ENCODE measurements around the gene GRAMD1B. TPM values are rescaled to one million over a fixed set of nuclear protein-coding genes. Genes with fewer than 3 reads are reported as not detected.

The GRAMD1B gene
- total RNA-seq, 4 donors from 2014 or later = under 0.01 to 6.5 (median 3.7) TPM

GRCh38 chr11:123575441-123575840 lies 145.4 kb downstream of the GRAMD1B start:
- Histone ChIP-seq H3K4me3 (no peak overlapping the region), H3K4me1 (no peaks in the 10 kb centered on the region), H3K9me3 (no peaks in the 10 kb centered on the region), H3K27me3 (no peaks in the 10 kb centered on the region), H3K36me3 (no peaks in the 10 kb centered on the region), H3K27ac (no peak overlapping the region)
- intact Hi-C loops (cut with DNase I; ENCODE audit: low total_unique reads) = loop anchor here (5.0 kb wide), 1 partner anchor 63 kb away; no protein-coding TSS in a partner anchor
- DNase-seq = no peak
- TF ChIP-seq, protein P1, sequence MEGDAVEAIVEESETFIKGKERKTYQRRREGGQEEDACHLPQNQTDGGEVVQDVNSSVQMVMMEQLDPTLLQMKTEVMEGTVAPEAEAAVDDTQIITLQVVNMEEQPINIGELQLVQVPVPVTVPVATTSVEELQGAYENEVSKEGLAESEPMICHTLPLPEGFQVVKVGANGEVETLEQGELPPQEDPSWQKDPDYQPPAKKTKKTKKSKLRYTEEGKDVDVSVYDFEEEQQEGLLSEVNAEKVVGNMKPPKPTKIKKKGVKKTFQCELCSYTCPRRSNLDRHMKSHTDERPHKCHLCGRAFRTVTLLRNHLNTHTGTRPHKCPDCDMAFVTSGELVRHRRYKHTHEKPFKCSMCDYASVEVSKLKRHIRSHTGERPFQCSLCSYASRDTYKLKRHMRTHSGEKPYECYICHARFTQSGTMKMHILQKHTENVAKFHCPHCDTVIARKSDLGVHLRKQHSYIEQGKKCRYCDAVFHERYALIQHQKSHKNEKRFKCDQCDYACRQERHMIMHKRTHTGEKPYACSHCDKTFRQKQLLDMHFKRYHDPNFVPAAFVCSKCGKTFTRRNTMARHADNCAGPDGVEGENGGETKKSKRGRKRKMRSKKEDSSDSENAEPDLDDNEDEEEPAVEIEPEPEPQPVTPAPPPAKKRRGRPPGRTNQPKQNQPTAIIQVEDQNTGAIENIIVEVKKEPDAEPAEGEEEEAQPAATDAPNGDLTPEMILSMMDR (IDR thresholded peaks at IDR 0.05) = no peak
- no peak for TF ChIP-seq POLR2A (IDR thresholded peaks at IDR 0.05)

- no peak for DNase-seq
- no peaks in the 10 kb centered on the region for H3K4me1 ChIP-seq
- H3K36me3 ChIP-seq = no peaks in the 10 kb centered on the region
- no peaks in the 10 kb centered on the region for H3K27me3 ChIP-seq
- no peak overlapping the region for H3K4me3 ChIP-seq
- TF ChIP-seq POLR2A (IDR thresholded peaks at IDR 0.05) = no peak
- no peaks in the 10 kb centered on the region for H3K9me3 ChIP-seq
- no peak overlapping the region for H3K27ac ChIP-seq
- intact Hi-C loops (cut with DNase I; ENCODE audit: low total_unique reads) = loop anchor here (5.0 kb wide), 1 partner anchor 64 kb away; no protein-coding TSS in a partner anchor
Observed at GRCh38 chr11:123576082-123576481, 146.0 kb downstream of the GRAMD1B start.

DNA sequence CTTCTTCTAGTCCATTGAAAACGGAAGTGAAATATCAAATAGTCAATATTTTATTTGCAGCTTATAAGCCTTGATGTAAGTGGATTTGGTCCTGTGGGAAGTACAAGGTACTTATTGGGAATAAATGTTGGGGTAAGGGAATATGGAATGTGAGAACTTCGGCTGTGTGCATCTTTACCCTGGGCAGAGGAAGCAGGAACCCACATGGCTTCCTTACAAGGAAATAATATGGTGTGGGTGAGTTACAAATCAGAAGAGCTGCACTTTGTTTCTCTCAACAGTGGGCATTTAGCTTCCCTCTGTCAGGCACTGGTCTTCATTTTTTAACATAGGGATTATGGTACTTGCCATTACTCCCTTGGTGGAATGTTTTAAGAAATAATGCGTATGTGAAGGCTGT lies 146.4 kb downstream of the GRAMD1B start:
- DNase-seq = no peak
- no peak overlapping the region for H3K27ac ChIP-seq
- H3K4me1 ChIP-seq = no peaks in the 10 kb centered on the region
- intact Hi-C loops (cut with DNase I; ENCODE audit: low total_unique reads) = loop anchor here (5.0 kb wide), 1 partner anchor 64 kb away; no protein-coding TSS in a partner anchor
- TF ChIP-seq POLR2A (IDR thresholded peaks at IDR 0.05) = no peak
- TF ChIP-seq, protein P1 (IDR thresholded peaks at IDR 0.05) = no peak
- no peak overlapping the region for H3K4me3 ChIP-seq
- no peaks in the 10 kb centered on the region for H3K36me3 ChIP-seq
- no peaks in the 10 kb centered on the region for H3K27me3 ChIP-seq
- H3K9me3 ChIP-seq = no peaks in the 10 kb centered on the region

DNA sequence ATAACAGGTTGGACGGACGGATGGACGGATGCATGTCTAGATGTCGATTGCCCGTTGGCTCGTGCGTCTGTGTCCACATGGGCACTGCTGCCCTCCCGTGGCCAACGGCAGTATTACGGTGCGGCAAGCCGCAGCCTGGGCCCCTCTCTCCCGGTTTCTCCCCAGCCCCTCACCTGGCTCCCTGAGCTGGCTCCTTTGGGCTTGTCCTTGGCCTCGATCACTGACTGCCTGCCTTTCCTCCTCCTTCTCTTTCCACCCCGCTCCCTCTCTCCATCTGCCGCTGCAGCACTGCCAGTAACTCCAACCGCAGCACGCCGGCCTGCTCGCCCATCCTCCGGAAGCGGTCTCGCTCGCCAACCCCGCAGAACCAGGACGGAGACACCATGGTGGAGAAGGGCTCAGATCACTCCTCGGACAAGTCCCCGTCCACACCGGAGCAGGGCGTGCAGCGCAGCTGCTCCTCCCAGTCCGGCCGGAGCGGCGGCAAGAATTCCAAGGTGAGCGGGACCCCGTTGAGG lies 147.1 kb downstream of the GRAMD1B start:
- H3K9me3 ChIP-seq = no peaks in the 10 kb centered on the region
- no peaks in the 10 kb centered on the region for H3K36me3 ChIP-seq
- TF ChIP-seq, protein P1 (IDR thresholded peaks at IDR 0.05) = peak; percentile 85 to 92 (median 86)
- TF ChIP-seq POLR2A (IDR thresholded peaks at IDR 0.05) = no peak
- no peaks in the 10 kb centered on the region for H3K4me1 ChIP-seq
- H3K27me3 ChIP-seq = no peaks in the 10 kb centered on the region
- H3K4me3 ChIP-seq = no peak overlapping the region
- intact Hi-C loops (cut with DNase I; ENCODE audit: low total_unique reads) = loop anchor here (5.0 kb wide), 1 partner anchor 65 kb away; no protein-coding TSS in a partner anchor
- DNase-seq = peak; percentile 56 to 68
- H3K27ac ChIP-seq = no peak overlapping the region

GRCh38 chr11:123578778-123579481 lies 148.9 kb downstream of the GRAMD1B start:
- no peak for DNase-seq
- Histone ChIP-seq H3K27ac (no peak overlapping the region), H3K36me3 (no peaks in the 10 kb centered on the region), H3K9me3 (no peaks in the 10 kb centered on the region), H3K4me3 (no peak overlapping the region), H3K4me1 (no peaks in the 10 kb centered on the region), H3K27me3 (no peaks in the 10 kb centered on the region)
- TF ChIP-seq POLR2A (IDR thresholded peaks at IDR 0.05) = no peak
- TF ChIP-seq, protein P1 (IDR thresholded peaks at IDR 0.05) = no peak
- intact Hi-C loops (cut with DNase I; ENCODE audit: low total_unique reads) = loop anchor here (5.0 kb wide), 1 partner anchor 67 kb away; no protein-coding TSS in a partner anchor
